ENCODE data around the gene NAGA.

GRCh38 chr22:42066937-42067336, 3.7 kb downstream of the NAGA start:
- TF ChIP-seq CTCF (conservative IDR thresholded peaks at IDR 0.05; ENCODE audit: low read length) (no peak), EZH2phosphoT487 (IDR thresholded peaks at IDR 0.05; ENCODE audit: borderline replicate concordance) (no peak)
